Measurements from ENCODE around the gene MYO1G. TPM values are rescaled to one million over a fixed set of nuclear protein-coding genes. Genes with fewer than 3 reads are reported as not detected.

Gene MYO1G
- total and polyA plus RNA-seq, 9 of the 15 experiments (the other 6 are each of a cell fraction or from before 2014, with no cell fraction given), result 0.03 to 0.62 (median 0.13) TPM; not detected in 1

- TF ChIP-seq, protein P1, sequence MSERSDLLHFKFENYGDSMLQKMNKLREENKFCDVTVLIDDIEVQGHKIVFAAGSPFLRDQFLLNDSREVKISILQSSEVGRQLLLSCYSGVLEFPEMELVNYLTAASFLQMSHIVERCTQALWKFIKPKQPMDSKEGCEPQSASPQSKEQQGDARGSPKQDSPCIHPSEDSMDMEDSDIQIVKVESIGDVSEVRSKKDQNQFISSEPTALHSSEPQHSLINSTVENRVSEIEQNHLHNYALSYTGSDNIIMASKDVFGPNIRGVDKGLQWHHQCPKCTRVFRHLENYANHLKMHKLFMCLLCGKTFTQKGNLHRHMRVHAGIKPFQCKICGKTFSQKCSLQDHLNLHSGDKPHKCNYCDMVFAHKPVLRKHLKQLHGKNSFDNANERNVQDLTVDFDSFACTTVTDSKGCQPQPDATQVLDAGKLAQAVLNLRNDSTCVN (CRISPR knock-in tag; IDR thresholded peaks at IDR 0.05), result no peak
- TF ChIP-seq SUPT5H (IDR thresholded peaks at IDR 0.05) (no peak), SMC3 (conservative IDR thresholded peaks at IDR 0.05; ENCODE audit: insufficient read depth, low read depth, low read length) (peak; percentile 90), HMG20A (CRISPR knock-in tag; conservative IDR thresholded peaks at IDR 0.05) (no peak), RBBP5 (IDR thresholded peaks at IDR 0.05; ENCODE audit: borderline replicate concordance, insufficient read depth, low read length, poor library complexity, severe bottlenecking) (no peak), FOXO4 (CRISPR knock-in tag; IDR thresholded peaks at IDR 0.05) (no peak), MLLT1 (IDR thresholded peaks at IDR 0.05) (no peak), ARID1B (IDR thresholded peaks at IDR 0.05) (no peak), HDAC8 (tag; IDR thresholded peaks at IDR 0.05) (no peak), SAP30 (IDR thresholded peaks at IDR 0.05; ENCODE audit: borderline replicate concordance, insufficient read depth, low read depth, low read length, poor library complexity, severe bottlenecking) (no peak), EHMT2 (IDR thresholded peaks at IDR 0.05) (no peak)
- TF ChIP-seq, protein P2, sequence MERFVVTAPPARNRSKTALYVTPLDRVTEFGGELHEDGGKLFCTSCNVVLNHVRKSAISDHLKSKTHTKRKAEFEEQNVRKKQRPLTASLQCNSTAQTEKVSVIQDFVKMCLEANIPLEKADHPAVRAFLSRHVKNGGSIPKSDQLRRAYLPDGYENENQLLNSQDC (CRISPR knock-in tag; IDR thresholded peaks at IDR 0.05), result no peak
- TF ChIP-seq, protein P3, sequence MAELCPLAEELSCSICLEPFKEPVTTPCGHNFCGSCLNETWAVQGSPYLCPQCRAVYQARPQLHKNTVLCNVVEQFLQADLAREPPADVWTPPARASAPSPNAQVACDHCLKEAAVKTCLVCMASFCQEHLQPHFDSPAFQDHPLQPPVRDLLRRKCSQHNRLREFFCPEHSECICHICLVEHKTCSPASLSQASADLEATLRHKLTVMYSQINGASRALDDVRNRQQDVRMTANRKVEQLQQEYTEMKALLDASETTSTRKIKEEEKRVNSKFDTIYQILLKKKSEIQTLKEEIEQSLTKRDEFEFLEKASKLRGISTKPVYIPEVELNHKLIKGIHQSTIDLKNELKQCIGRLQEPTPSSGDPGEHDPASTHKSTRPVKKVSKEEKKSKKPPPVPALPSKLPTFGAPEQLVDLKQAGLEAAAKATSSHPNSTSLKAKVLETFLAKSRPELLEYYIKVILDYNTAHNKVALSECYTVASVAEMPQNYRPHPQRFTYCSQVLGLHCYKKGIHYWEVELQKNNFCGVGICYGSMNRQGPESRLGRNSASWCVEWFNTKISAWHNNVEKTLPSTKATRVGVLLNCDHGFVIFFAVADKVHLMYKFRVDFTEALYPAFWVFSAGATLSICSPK (IDR thresholded peaks at IDR 0.05; ENCODE audit: borderline replicate concordance), result no peak
Observed at GRCh38 chr7:44973610-44974401, 5.0 kb downstream of the MYO1G start (continued).
